ENCODE data around the gene LRP6. TPM values are rescaled to one million over a fixed set of nuclear protein-coding genes. Genes with fewer than 3 reads are reported as not detected.

The LRP6 gene
- total RNA-seq, 1 donor from 2014 or later, result 18.7 TPM

GRCh38 chr12:12249216-12250050 is 17.4 kb downstream of the LRP6 start:
- Histone ChIP-seq H3K4me3 (no peak overlapping the region), H3K4me1 (peaks cover 12% of the 10 kb centered on the region), H3K27me3 (ENCODE audit: low read depth) (no peaks in the 10 kb centered on the region), H3K36me3 (no peaks in the 10 kb centered on the region), H3K9me3 (replicated peaks) (no peaks in the 10 kb centered on the region), H3K27ac (replicated peaks) (no peak overlapping the region)
- no peak for DNase-seq
- TF ChIP-seq CTCF (IDR thresholded peaks at IDR 0.05; ENCODE audit: borderline replicate concordance), result no peak
- intact Hi-C loops (cut with micrococcal nuclease), result no loop called here

DNA sequence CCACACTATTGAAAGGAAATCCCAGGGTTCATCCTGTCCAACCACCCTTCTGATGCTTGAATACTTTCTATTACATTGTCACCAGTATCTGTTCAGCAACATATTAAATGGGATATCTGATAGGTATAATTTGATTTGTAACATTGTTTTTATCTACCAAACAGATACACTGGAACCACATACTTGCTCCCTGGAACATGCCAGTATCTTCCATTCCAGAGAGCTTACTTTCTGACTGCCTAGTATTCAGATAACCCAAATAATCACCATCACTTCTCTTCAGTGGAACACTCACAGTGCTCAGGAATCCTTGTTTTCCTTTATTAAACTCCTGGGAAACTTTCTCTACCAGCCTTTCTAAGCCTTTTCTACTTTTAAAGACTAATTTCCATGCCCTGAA is 19.3 kb downstream of the LRP6 start:
- no peak for DNase-seq
- Histone ChIP-seq H3K27me3 (ENCODE audit: low read depth) (no peaks in the 10 kb centered on the region), H3K4me3 (no peak overlapping the region), H3K9me3 (replicated peaks) (no peaks in the 10 kb centered on the region), H3K4me1 (peaks cover 10% of the 10 kb centered on the region), H3K36me3 (peaks cover 6% of the 10 kb centered on the region), H3K27ac (replicated peaks) (no peak overlapping the region)
- intact Hi-C loops (cut with micrococcal nuclease), result no loop called here
- TF ChIP-seq CTCF (IDR thresholded peaks at IDR 0.05; ENCODE audit: borderline replicate concordance), result no peak

DNA sequence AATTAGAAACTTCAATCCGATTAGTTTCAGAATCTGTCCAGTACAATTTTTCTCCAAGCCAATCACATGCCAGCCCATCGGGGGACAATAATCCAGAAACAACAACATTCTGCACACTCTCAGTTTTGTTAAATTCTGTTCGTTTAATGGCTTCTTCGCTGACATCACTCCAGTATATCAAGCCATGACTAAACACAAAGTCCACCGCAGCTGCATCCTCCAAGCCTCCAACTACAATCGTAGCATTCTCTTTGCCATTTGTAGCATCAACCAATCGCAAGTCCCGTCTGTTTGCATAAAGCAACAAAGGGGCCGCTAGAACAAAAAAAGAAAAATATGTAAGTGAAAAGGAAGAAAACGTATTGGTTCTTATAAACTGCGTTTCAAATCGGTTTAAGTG is 22.5 kb downstream of the LRP6 start:
- Histone ChIP-seq H3K27me3 (ENCODE audit: low read depth) (no peaks in the 10 kb centered on the region), H3K4me1 (peaks cover 20% of the 10 kb centered on the region), H3K4me3 (no peak overlapping the region), H3K9me3 (replicated peaks) (no peaks in the 10 kb centered on the region), H3K36me3 (peaks cover 6% of the 10 kb centered on the region), H3K27ac (replicated peaks) (no peak overlapping the region)
- intact Hi-C loops (cut with micrococcal nuclease), result no loop called here
- no peak for TF ChIP-seq CTCF (IDR thresholded peaks at IDR 0.05; ENCODE audit: borderline replicate concordance)
- DNase-seq, result no peak

- peaks cover 6% of the 10 kb centered on the region for H3K36me3 ChIP-seq
- peak overlapping the region; percentile 13 for H3K27ac ChIP-seq (replicated peaks)
- DNase-seq, result no peak
- TF ChIP-seq CTCF (IDR thresholded peaks at IDR 0.05; ENCODE audit: borderline replicate concordance), result no peak
- intact Hi-C loops (cut with micrococcal nuclease), result no loop called here
- H3K27me3 ChIP-seq (ENCODE audit: low read depth), result no peaks in the 10 kb centered on the region
- H3K9me3 ChIP-seq (replicated peaks), result peaks cover 6% of the 10 kb centered on the region
- H3K4me1 ChIP-seq, result peaks cover 22% of the 10 kb centered on the region
- H3K4me3 ChIP-seq, result no peak overlapping the region
These were observed 26.0 kb downstream of the LRP6 start for GRCh38 chr12:12240662-12241340.

DNA sequence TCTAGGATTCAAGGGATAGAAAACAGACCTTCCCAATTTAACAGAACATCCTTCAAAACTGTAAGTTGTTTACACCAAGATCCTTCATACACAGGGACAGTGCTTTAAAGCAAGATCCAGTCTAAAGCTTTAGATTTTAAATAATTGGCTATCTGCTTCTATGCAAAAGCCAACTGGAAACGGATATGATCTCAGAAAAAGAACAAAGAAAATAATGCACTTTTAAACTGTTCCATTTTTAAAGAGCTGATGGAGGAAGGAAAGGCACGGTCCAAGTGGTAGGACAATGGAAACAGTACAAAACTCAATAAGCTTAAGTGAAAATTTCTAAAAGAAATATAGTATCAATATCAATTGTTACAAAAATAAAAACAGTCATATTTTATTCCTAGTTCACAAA is 27.7 kb downstream of the LRP6 start:
- intact Hi-C loops (cut with micrococcal nuclease), result no loop called here
- no peak for TF ChIP-seq CTCF (IDR thresholded peaks at IDR 0.05; ENCODE audit: borderline replicate concordance)

More for the DNA sequence above, 27.7 kb downstream of the LRP6 start:
- H3K27me3 ChIP-seq (ENCODE audit: low read depth), result no peaks in the 10 kb centered on the region
- peak overlapping the region; percentile 64 for H3K27ac ChIP-seq (replicated peaks)
- peaks cover 6% of the 10 kb centered on the region for H3K9me3 ChIP-seq (replicated peaks)
- no peak for DNase-seq
- peaks cover 22% of the 10 kb centered on the region for H3K4me1 ChIP-seq
- H3K36me3 ChIP-seq, result peaks cover 6% of the 10 kb centered on the region
- H3K4me3 ChIP-seq, result no peak overlapping the region
